Hematopoietic multipotent progenitor cell treated with erythropoietin and hydrocortisone succinate and interleukin-3 and kit ligand, for 15 days (in vitro differentiated cells): Measurements from ENCODE around the gene PLEKHA6.

ENCODE experiments used
- DNase-seq: peaks from one replicate; pipeline ENCODE4 v3.0.0-alpha.2; 2015; ENCODE audit warnings: low spot score

The PLEKHA6 gene

GRCh38 chr1:204354579-204354978, 5.2 kb downstream of the PLEKHA6 start:
- DNase-seq = no peak

- DNase-seq = no peak
Measured at GRCh38 chr1:204353213-204353910, 6.4 kb downstream of the PLEKHA6 start.

- no peak for DNase-seq
Measured at GRCh38 chr1:204350857-204351573, 8.7 kb downstream of the PLEKHA6 start.

DNA sequence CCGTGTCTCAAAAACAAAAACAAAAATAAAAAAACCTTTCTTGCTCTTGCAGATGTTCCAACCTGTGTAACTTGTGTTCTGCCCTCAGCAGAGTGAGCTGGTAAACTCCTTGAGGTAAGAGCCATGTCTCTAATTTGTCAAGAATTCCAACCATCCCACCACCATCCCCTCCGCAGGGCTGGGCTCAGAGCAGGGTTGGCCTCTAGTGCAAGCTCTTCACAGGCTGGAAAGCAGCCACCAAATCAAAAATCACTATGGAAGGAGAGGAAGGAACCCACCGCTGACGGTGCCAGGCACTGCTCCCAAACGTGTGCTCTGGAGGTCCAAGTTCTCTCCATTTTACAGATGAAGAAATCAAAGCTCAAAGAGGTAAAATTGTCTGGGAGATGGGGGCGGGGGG, 9.4 kb downstream of the PLEKHA6 start:
- no peak for DNase-seq

DNA sequence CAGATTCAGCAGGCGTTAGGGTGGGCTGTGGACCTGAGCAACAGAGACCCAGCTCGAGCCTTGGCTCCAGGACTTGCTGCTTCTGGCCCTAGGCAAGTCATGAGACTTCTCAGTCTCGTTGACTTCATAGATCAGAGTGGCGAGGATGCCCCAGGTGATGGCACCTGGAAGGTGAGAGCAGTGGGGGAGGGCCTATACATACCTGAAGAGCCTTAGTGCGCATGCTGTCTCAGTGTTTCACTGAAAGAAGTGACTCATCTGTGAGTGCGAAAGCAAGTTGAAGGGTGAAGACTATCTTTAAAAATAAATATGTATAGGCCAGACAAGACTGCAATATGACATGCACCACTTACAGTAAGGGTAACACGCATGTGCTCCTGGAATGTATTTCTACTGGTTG, 10.1 kb downstream of the PLEKHA6 start:
- DNase-seq = no peak

- no peak for DNase-seq
Measured at GRCh38 chr1:204348722-204349121, 11.0 kb downstream of the PLEKHA6 start.

DNA sequence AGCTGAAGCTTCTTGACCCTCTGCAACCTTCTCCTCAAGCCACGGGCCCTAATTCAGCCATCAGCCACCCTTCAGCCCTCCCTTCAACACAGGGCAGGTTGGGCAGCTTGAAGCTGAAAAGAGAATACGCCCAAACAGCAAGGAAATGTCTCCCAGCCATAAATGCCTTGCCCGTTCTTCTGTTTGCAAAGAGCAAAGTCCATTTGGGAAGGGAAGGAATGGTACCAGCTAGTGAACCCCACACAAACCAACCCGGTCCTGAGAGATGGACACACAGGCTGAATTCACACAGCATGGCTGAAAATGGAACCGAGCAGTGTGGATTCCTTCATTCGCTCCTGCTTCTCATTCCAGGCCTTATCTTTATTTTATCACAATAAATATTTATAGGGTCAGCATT, 11.5 kb downstream of the PLEKHA6 start:
- no peak for DNase-seq

GRCh38 chr1:204345941-204346645, 13.6 kb downstream of the PLEKHA6 start:
- DNase-seq = no peak

GRCh38 chr1:204345438-204345841, 14.3 kb downstream of the PLEKHA6 start:
- DNase-seq = no peak

DNA sequence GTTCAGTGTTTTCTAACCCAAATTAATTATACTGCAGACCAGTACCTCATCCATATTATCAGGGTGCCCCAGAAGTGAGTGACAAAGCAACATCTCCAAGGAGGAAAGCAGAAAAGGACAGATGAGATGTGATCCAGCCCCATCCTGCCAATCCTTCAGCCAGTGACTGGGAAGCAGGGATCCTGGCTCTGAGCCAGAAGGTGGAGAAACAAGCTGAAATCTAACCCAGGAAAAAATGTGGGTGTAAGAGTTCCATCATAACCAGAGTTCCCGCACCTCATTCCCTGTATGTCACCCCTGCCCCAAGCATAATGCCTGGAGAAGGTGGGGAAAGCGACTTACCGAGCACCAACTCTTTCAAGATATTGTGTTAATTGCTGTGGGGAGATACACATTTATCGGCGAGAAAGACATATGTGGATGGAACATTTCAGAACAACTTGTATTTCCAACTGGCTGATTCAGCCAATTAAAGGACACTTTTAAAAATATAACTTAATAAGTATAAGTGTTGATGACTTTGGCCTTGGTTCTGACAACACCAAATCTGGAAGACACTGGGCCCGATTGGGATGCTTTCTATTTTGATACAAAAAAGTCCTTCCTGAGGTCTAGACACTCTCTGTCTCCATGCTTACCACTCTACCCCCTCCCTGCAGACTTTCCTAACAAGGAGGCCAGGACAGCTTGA, 14.9 kb downstream of the PLEKHA6 start:
- DNase-seq = no peak

- DNase-seq = no peak
Measured at GRCh38 chr1:204343802-204344201, 15.9 kb downstream of the PLEKHA6 start.

DNA sequence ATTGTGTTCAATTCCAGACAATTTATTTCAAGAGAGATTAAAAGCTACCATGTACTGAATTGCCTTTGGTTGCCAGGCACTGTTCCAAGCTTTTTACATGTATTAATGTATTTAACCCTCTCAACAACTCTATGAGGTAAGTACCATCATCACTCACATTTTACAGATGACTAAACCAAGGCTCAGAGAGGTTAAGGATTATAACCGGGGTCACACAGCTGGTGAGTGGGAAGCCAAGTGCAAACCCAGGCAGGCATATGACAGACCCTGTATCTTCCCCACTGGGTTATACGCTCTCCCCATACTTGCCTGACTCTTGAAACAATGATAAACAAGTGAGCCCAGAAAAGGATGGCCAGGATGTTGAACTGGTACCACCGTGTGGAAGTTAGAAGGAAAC, 16.5 kb downstream of the PLEKHA6 start:
- DNase-seq = no peak

- no peak for DNase-seq
Measured at GRCh38 chr1:204342310-204342709, 17.4 kb downstream of the PLEKHA6 start.

DNA sequence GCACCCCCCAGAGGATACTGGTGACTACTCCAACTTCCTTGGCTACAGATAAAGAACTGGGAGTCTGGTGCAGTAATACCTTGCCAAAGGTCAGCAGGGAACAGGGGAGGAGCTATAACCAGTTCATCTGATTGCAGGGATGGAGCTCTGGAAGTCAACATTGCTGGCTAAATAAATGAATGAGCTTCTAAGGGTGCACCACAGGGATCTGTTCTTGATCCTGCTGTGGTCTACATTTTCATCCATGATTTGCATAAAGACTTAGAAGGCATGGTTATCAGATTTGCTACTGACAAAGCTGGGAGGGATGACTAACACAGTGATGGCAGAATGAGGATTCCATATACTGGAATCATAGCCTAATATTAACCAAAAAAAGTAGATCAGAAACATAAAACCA, 18.3 kb downstream of the PLEKHA6 start:
- no peak for DNase-seq

DNA sequence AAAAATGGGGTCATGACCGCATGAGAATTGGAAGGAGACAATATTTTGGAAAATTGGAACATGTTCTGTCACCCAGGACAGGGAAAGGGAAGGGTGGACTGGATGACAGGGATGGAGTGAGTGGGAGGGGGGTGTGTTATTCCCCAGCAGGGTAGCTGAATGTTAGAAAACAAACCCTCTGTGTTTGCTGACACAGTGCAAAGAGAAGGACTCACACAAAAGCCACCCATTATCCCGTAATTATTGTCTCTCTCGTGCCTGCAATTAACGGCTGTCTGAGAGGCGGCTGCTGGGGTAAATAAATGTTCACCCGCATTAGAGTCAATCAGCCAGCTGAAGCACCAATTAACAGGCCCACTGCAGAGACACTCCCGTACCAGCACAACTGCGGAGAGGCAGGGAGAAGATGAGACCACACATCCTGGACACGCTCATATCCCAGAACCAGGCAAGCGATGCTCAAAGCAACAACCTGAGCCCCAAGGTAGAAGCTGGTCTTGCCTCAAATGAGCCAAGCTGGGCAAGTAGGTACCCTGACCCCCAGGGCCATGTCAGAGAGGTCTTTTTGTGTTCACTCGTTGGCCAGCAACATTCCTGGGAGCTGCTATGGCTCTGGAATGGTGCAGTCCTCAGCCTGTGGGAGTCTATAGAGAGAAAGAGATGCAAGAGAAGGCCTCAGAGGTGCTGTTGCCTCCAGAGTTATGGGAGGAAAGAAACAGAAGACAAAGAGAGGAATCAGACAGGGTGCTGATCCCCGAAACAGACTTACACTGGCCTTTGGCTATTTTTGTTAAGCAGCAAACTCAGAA, 19.4 kb downstream of the PLEKHA6 start:
- no peak for DNase-seq

- no peak for DNase-seq
Measured at GRCh38 chr1:204339541-204339940, 20.2 kb downstream of the PLEKHA6 start.

GRCh38 chr1:204338997-204339396, 20.7 kb downstream of the PLEKHA6 start:
- DNase-seq = no peak

DNA sequence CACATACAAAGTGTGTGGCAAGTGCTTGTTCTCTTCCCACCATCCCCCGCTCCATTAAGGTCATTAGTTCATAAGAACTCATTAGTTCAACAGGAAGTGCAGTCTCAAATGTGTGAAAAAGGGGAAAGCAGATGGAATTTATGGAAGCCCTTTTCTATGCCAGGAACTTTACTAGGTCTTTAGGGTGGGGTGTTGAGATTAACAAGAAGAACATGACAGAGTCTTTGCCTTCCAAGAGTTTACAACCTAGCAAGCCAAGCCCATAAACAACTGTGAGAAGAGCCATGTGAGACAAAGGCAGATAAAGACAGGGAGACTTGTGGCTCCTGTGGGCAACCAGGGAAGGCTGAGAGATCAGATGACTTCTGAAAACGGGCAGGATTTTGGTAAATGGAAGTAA, 21.4 kb downstream of the PLEKHA6 start:
- no peak for DNase-seq

GRCh38 chr1:204337583-204337982, 22.1 kb downstream of the PLEKHA6 start:
- DNase-seq = no peak

DNA sequence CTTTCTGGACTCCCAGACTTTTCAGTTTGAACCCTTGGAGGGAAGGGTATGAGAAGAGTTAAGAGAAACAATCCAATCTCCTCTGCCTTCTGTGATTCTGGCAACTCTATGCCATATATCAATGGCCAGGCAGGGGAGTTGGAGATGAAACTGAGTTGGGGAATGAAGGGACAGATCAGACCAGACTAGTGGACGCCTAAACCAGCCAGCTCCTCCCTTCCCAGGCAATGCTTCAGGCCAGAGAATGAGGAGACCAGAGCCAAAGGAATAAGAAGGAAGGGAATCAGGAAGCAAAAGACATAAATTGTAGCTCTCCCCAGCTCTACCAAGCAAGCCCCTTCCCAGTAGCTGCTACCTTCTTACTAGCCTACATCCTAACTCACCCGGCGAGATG, 22.7 kb downstream of the PLEKHA6 start:
- DNase-seq = no peak

DNA sequence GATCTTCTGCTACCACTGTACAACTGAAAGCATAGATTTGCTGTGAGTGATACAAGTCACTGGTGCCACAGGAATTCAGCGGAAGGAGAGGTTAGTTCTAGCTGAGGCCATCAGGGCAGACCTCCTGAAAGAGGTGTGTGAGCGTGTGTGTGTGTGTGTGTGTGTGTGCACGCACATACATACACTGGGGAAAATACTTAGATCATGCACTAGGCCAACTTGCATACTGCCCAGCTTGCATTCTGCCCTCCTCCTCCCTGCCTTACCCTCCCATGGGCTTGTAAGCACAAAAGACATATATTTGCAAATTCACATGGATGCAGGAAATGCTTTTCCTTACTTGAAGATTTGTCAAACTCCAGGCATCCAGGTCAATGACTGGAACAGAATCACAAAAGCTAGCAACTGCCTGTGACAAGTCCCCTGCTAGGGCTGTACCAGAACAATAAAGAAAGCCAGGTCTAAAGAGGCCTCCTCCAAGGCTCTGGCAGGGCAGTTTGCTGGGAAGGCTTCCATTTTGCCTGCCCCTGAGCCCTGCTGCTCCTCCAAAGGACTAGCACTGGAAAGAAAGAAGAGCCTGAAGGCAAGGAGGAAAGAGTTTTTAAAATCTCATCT, 23.2 kb downstream of the PLEKHA6 start:
- no peak for DNase-seq
